ENCODE results near the gene PREX1.

Gene PREX1

DNA sequence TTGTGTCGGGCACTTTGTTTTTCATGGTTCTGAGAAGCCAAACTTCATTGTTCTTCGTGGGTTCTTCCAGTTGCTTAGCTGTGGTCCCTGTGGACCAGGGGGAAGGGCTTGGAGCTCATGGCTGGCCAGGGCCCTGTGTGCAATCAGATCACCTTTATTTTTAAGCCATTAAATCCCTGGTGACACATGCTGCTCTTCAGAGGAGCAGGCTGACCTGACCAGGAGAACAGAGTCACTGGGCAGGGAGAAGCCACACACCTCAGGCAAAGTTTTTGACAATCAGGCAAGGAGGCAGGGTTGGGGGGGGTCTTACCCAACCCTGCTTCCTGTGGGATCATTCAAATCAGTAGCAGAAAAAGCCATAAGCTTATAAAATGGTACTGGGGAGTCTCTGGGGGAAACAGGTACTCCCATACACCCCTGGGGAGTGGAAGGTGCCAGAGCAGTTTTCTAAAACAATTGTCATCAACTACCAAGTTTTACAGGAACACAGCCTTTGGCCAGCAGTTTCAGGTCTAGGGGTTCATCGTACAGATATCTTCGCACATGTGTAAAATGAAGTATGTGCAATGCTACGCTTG lies 37.0 kb upstream of the PREX1 start:
- TF ChIP-seq ZNF8 (CRISPR knock-in tag; IDR thresholded peaks at IDR 0.05) (no peak), TCF4 (CRISPR knock-in tag; IDR thresholded peaks at IDR 0.05; ENCODE audit: borderline replicate concordance) (no peak)
- ATAC-seq, result no peak

- TF ChIP-seq, protein P1, sequence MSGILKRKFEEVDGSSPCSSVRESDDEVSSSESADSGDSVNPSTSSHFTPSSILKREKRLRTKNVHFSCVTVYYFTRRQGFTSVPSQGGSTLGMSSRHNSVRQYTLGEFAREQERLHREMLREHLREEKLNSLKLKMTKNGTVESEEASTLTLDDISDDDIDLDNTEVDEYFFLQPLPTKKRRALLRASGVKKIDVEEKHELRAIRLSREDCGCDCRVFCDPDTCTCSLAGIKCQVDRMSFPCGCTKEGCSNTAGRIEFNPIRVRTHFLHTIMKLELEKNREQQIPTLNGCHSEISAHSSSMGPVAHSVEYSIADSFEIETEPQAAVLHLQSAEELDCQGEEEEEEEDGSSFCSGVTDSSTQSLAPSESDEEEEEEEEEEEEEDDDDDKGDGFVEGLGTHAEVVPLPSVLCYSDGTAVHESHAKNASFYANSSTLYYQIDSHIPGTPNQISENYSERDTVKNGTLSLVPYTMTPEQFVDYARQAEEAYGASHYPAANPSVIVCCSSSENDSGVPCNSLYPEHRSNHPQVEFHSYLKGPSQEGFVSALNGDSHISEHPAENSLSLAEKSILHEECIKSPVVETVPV (CRISPR knock-in tag; IDR thresholded peaks at IDR 0.05), result no peak
- TF ChIP-seq PPARA (CRISPR knock-in tag; IDR thresholded peaks at IDR 0.05; ENCODE audit: borderline replicate concordance), result no peak
- TF ChIP-seq ZNF565 (CRISPR knock-in tag; conservative IDR thresholded peaks at IDR 0.05; ENCODE audit: low read depth), result no peak
- TF ChIP-seq ZNF70 (CRISPR knock-in tag; IDR thresholded peaks at IDR 0.05), result no peak
- TF ChIP-seq TCF4 (CRISPR knock-in tag; IDR thresholded peaks at IDR 0.05; ENCODE audit: borderline replicate concordance), result no peak
- TF ChIP-seq SNAI2 (CRISPR knock-in tag; IDR thresholded peaks at IDR 0.05), result no peak
- TF ChIP-seq ZFP30 (CRISPR knock-in tag; IDR thresholded peaks at IDR 0.05), result no peak
- no peak for TF ChIP-seq ARNTL (CRISPR knock-in tag; IDR thresholded peaks at IDR 0.05; ENCODE audit: borderline replicate concordance, low read depth)
- no peak for TF ChIP-seq TOX (CRISPR knock-in tag; IDR thresholded peaks at IDR 0.05; ENCODE audit: borderline replicate concordance)
- TF ChIP-seq PATZ1 (CRISPR knock-in tag; IDR thresholded peaks at IDR 0.05; ENCODE audit: borderline replicate concordance), result no peak
- no peak for TF ChIP-seq GLIS3 (CRISPR knock-in tag; IDR thresholded peaks at IDR 0.05)
- no peak for TF ChIP-seq ISL1 (CRISPR knock-in tag; IDR thresholded peaks at IDR 0.05)
- no peak for TF ChIP-seq ZC3H10 (CRISPR knock-in tag; IDR thresholded peaks at IDR 0.05)
- TF ChIP-seq OSR1 (CRISPR knock-in tag; IDR thresholded peaks at IDR 0.05), result no peak
- no peak for TF ChIP-seq ZNF8 (CRISPR knock-in tag; IDR thresholded peaks at IDR 0.05)
- TF ChIP-seq ESRRG (CRISPR knock-in tag; IDR thresholded peaks at IDR 0.05), result no peak
- no peak for TF ChIP-seq CSDC2 (CRISPR knock-in tag; IDR thresholded peaks at IDR 0.05)
- TF ChIP-seq BACH2 (CRISPR knock-in tag; IDR thresholded peaks at IDR 0.05; ENCODE audit: borderline replicate concordance), result no peak
- no peak for ATAC-seq
Measured at GRCh38 chr20:48864254-48864653, 36.5 kb upstream of the PREX1 start.

DNA sequence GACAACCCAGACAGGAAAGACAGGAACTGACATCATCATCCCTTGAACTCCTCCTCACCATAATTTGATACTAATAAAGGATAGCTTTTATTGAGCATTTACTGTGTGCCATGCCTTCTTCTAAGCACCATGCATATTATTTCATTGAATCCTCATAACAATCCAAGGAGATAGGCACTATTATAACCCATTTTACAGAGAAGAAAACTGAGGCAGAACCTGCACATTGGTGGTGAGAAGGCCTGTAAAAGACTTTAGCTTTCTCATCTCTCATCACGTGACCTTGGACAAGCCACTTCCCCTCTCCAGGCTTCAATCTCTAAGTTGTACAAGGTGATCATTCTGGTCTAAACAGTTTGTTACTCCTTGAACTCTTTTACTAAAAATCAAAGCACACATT lies 34.5 kb upstream of the PREX1 start:
- ATAC-seq, result no peak
- TF ChIP-seq PPARA (CRISPR knock-in tag; IDR thresholded peaks at IDR 0.05; ENCODE audit: borderline replicate concordance) (no peak), TOX (CRISPR knock-in tag; IDR thresholded peaks at IDR 0.05; ENCODE audit: borderline replicate concordance) (no peak), ZFP3 (CRISPR knock-in tag; IDR thresholded peaks at IDR 0.05) (no peak), ZNF8 (CRISPR knock-in tag; IDR thresholded peaks at IDR 0.05) (no peak), ZNF565 (CRISPR knock-in tag; conservative IDR thresholded peaks at IDR 0.05; ENCODE audit: low read depth) (no peak), CSDC2 (CRISPR knock-in tag; IDR thresholded peaks at IDR 0.05) (no peak), ZNF70 (CRISPR knock-in tag; IDR thresholded peaks at IDR 0.05) (no peak), SNAI2 (CRISPR knock-in tag; IDR thresholded peaks at IDR 0.05) (no peak), BACH2 (CRISPR knock-in tag; IDR thresholded peaks at IDR 0.05; ENCODE audit: borderline replicate concordance) (no peak), GLIS3 (CRISPR knock-in tag; IDR thresholded peaks at IDR 0.05) (no peak), TCF4 (CRISPR knock-in tag; IDR thresholded peaks at IDR 0.05; ENCODE audit: borderline replicate concordance) (no peak), RARB (CRISPR knock-in tag; IDR thresholded peaks at IDR 0.05) (no peak), POU6F1 (CRISPR knock-in tag; IDR thresholded peaks at IDR 0.05; ENCODE audit: borderline replicate concordance, low read depth) (no peak), ISL1 (CRISPR knock-in tag; IDR thresholded peaks at IDR 0.05) (no peak), ZFP30 (CRISPR knock-in tag; IDR thresholded peaks at IDR 0.05) (no peak), OSR1 (CRISPR knock-in tag; IDR thresholded peaks at IDR 0.05) (no peak), ARNTL (CRISPR knock-in tag; IDR thresholded peaks at IDR 0.05; ENCODE audit: borderline replicate concordance, low read depth) (no peak)
- TF ChIP-seq, protein P1 (CRISPR knock-in tag; IDR thresholded peaks at IDR 0.05), result no peak
- TF ChIP-seq, protein P2, sequence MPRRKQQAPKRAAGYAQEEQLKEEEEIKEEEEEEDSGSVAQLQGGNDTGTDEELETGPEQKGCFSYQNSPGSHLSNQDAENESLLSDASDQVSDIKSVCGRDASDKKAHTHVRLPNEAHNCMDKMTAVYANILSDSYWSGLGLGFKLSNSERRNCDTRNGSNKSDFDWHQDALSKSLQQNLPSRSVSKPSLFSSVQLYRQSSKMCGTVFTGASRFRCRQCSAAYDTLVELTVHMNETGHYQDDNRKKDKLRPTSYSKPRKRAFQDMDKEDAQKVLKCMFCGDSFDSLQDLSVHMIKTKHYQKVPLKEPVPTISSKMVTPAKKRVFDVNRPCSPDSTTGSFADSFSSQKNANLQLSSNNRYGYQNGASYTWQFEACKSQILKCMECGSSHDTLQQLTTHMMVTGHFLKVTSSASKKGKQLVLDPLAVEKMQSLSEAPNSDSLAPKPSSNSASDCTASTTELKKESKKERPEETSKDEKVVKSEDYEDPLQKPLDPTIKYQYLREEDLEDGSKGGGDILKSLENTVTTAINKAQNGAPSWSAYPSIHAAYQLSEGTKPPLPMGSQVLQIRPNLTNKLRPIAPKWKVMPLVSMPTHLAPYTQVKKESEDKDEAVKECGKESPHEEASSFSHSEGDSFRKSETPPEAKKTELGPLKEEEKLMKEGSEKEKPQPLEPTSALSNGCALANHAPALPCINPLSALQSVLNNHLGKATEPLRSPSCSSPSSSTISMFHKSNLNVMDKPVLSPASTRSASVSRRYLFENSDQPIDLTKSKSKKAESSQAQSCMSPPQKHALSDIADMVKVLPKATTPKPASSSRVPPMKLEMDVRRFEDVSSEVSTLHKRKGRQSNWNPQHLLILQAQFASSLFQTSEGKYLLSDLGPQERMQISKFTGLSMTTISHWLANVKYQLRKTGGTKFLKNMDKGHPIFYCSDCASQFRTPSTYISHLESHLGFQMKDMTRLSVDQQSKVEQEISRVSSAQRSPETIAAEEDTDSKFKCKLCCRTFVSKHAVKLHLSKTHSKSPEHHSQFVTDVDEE (CRISPR knock-in tag; IDR thresholded peaks at IDR 0.05), result no peak
